Panc1 (cell line): Measurements from ENCODE around the gene ACAT2. TPM values are rescaled to one million over a fixed set of nuclear protein-coding genes. Genes with fewer than 3 reads are reported as not detected.

ENCODE experiments used
- ATAC-seq: fragments of 200-7000 bp; cut with Tn5 transposase; 2 replicates; pipeline ENCODE4 v1.9.1; 2020; ENCODE audit warnings: mild to moderate bottlenecking, moderate library complexity
- BruUV-seq: library from RNA; stranded (reverse); fragments of 400-500 nt; replicated peaks from 2 replicates; lab custom pipeline; 2021; lab: Mats Ljungman, UMichigan
- CTCF ChIA-PET: fragments of 300-600 bp; sonication (Branson Sonifier 250); formaldehyde crosslinking; loops from one replicate; lab custom pipeline; 2022; ENCODE audit warnings: antibody characterized with exemption; lab: Charles Lee
- POLR2A ChIA-PET: fragments of 300-600 bp; sonication (Branson Sonifier 250); formaldehyde crosslinking; loops from one replicate; lab custom pipeline; 2022; ENCODE audit warnings: antibody characterized with exemption; lab: Charles Lee
- DNase-seq: peaks from one replicate; pipeline ENCODE4 v3.0.0-alpha.2; 2010; ENCODE audit warnings: low read depth, low spot score
- H3K27ac ChIP-seq: 2 replicates; pipeline ENCODE4 v1.5.1; 2011; ENCODE audit warnings: mild to moderate bottlenecking, low read length, inconsistent platforms
- H3K27me3 ChIP-seq: fragments of 200-500 bp; sonication (Bioruptor generic); 2 replicates; pipeline ENCODE4 v1.6.0; 2014; ENCODE audit warnings: low read length, inconsistent platforms; ENCODE audit not compliant: control insufficient read depth, insufficient read depth
- H3K36me3 ChIP-seq: fragments of 200-500 bp; sonication (Bioruptor generic); 2 replicates; pipeline ENCODE4 v1.5.1; 2014; ENCODE audit warnings: inconsistent platforms, mild to moderate bottlenecking, low read length, moderate library complexity; ENCODE audit not compliant: control insufficient read depth, insufficient read depth
- H3K4me1 ChIP-seq: 2 replicates; pipeline ENCODE4 v1.5.1; 2011; ENCODE audit warnings: inconsistent platforms, mild to moderate bottlenecking, low read length, moderate library complexity; ENCODE audit not compliant: control insufficient read depth, insufficient read depth
- H3K4me3 ChIP-seq, 2 experiments: 2 replicates each; pipeline ENCODE4 v1.5.1; 2011 to 2012; ENCODE audit warnings: low read depth in 2 of 2, low read length in 2 of 2, mild to moderate bottlenecking in 2 of 2, inconsistent platforms in 1 of 2, moderate library complexity in 1 of 2
- H3K9me3 ChIP-seq: fragments of 200-500 bp; sonication (Bioruptor generic); 2 replicates; pipeline ENCODE4 v1.5.1; 2014; ENCODE audit warnings: low read depth, mild to moderate bottlenecking, inconsistent platforms, low read length, moderate library complexity; ENCODE audit not compliant: control insufficient read depth, insufficient read depth
- POLR2AphosphoS5 ChIP-seq: IDR thresholded peaks from 2 replicates; pipeline ENCODE4 v1.6.1; 2012; ENCODE audit warnings: mild to moderate bottlenecking, low read depth, low read length, moderate library complexity
- SIN3A ChIP-seq: IDR thresholded peaks from 2 replicates; pipeline ENCODE4 v1.6.1; 2012; ENCODE audit warnings: low read depth, mild to moderate bottlenecking, low read length, moderate library complexity, borderline replicate concordance; ENCODE audit not compliant: insufficient read depth
- TCF7L2 ChIP-seq: IDR thresholded peaks from 2 replicates; pipeline ENCODE4 v1.6.1; 2011; ENCODE audit warnings: mild to moderate bottlenecking, low read depth, low read length, inconsistent platforms
- in situ Hi-C: cut with HindIII; loops from 2 replicates; pipeline ENCODE4 v1.10.0; 2016; ENCODE audit warnings: low sequenced_read_pairs, low pct_unique_long_range_greater_than_20kb
- intact Hi-C: fragments of 100-400 bp; cut with micrococcal nuclease; formaldehyde crosslinking; loops from one replicate; pipeline ENCODE4 v1.10.0; 2022; ENCODE audit not compliant: unreplicated experiment
- total RNA-seq: library from RNA; stranded (reverse); gene quantifications from one replicate; pipeline ENCODE4 v1.2.1, GENCODE V29; 2021; ENCODE audit not compliant: unreplicated experiment
- TF ChIP-seq, protein P1 (sequence below), 2 experiments: IDR thresholded peaks; 2 replicates each; pipeline ENCODE4 v1.6.1; 2011 to 2012; ENCODE audit warnings: low read depth in 2 of 2, control low read depth in 1 of 2, low read length in 1 of 2, mild to moderate bottlenecking in 1 of 2, moderate library complexity in 1 of 2; ENCODE audit not compliant: insufficient read depth in 1 of 2
- TF ChIP-seq, protein P2 (sequence below): fragments of 450-650 bp; IDR thresholded peaks from 2 replicates; pipeline ENCODE4 v1.5.1; 2017; ENCODE audit warnings: mild to moderate bottlenecking

ACAT2 gene
- total RNA-seq, 1 experiment from 2014 or later, result 112 TPM

DNA sequence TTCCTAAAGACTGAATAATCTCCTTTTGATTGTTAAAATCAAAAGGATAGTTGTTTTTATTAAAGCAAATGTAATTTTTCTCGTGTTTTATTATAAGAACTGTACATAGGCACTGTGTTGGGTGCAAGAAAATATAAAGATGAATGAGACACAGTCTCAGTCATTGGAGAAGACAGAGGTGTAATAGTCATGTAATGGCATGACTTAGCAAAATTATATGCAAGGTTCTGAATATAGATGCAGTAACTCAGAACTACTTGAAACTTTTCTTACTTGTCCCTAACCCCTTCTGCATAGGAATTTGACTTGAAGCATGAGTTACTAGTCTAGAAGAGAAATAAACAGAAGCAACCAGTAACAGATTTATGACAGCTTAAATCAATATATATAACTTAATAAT, 19.7 kb upstream of the ACAT2 start:
- H3K27me3 ChIP-seq, result no peaks in the 10 kb centered on the region
- H3K4me3 ChIP-seq, result no peak overlapping the region
- ATAC-seq (no peak), DNase-seq (no peak)
- intact Hi-C loops (no loop called here), in situ Hi-C loops (no loop called here)
- no peak for TF ChIP-seq POLR2AphosphoS5
- TF ChIP-seq, protein P1, sequence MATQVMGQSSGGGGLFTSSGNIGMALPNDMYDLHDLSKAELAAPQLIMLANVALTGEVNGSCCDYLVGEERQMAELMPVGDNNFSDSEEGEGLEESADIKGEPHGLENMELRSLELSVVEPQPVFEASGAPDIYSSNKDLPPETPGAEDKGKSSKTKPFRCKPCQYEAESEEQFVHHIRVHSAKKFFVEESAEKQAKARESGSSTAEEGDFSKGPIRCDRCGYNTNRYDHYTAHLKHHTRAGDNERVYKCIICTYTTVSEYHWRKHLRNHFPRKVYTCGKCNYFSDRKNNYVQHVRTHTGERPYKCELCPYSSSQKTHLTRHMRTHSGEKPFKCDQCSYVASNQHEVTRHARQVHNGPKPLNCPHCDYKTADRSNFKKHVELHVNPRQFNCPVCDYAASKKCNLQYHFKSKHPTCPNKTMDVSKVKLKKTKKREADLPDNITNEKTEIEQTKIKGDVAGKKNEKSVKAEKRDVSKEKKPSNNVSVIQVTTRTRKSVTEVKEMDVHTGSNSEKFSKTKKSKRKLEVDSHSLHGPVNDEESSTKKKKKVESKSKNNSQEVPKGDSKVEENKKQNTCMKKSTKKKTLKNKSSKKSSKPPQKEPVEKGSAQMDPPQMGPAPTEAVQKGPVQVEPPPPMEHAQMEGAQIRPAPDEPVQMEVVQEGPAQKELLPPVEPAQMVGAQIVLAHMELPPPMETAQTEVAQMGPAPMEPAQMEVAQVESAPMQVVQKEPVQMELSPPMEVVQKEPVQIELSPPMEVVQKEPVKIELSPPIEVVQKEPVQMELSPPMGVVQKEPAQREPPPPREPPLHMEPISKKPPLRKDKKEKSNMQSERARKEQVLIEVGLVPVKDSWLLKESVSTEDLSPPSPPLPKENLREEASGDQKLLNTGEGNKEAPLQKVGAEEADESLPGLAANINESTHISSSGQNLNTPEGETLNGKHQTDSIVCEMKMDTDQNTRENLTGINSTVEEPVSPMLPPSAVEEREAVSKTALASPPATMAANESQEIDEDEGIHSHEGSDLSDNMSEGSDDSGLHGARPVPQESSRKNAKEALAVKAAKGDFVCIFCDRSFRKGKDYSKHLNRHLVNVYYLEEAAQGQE (IDR thresholded peaks at IDR 0.05; ENCODE audit: insufficient read depth in 1 of 2, low read depth in 2 of 2, low read length in 1 of 2), result no peak
- TF ChIP-seq TCF7L2, result no peak
- TF ChIP-seq SIN3A, result no peak
- TF ChIP-seq, protein P2, sequence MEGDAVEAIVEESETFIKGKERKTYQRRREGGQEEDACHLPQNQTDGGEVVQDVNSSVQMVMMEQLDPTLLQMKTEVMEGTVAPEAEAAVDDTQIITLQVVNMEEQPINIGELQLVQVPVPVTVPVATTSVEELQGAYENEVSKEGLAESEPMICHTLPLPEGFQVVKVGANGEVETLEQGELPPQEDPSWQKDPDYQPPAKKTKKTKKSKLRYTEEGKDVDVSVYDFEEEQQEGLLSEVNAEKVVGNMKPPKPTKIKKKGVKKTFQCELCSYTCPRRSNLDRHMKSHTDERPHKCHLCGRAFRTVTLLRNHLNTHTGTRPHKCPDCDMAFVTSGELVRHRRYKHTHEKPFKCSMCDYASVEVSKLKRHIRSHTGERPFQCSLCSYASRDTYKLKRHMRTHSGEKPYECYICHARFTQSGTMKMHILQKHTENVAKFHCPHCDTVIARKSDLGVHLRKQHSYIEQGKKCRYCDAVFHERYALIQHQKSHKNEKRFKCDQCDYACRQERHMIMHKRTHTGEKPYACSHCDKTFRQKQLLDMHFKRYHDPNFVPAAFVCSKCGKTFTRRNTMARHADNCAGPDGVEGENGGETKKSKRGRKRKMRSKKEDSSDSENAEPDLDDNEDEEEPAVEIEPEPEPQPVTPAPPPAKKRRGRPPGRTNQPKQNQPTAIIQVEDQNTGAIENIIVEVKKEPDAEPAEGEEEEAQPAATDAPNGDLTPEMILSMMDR, result no peak
- no TSS peak for BruUV-seq
- no peaks in the 10 kb centered on the region for H3K4me1 ChIP-seq
- ChIA-PET POLR2A (no interaction called here), CTCF (no interaction called here)
- H3K36me3 ChIP-seq, result peaks cover 74% of the 10 kb centered on the region
- no peak overlapping the region for H3K27ac ChIP-seq
- no peaks in the 10 kb centered on the region for H3K9me3 ChIP-seq

DNA sequence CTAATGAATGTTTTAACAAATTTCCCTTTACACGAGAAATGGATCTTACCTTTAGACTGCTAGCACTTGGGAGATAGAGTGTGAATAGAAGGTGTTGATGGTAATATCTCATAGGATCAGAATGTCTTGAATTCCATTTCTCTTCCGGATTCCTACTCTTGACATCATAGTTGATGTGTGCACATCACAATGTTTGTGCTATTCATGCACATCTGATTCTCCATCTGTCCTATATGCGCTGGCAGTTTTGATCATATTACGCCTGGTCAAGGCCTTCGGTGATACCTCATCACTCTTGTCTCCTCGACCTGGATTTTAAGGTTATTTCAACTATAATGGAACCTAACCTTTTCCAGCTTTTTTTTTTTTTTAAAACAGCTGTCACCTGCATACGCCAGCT, 16.8 kb upstream of the ACAT2 start:
- Histone ChIP-seq H3K4me1 (no peaks in the 10 kb centered on the region), H3K9me3 (no peaks in the 10 kb centered on the region), H3K27me3 (no peaks in the 10 kb centered on the region), H3K4me3 (no peak overlapping the region), H3K36me3 (peaks cover 74% of the 10 kb centered on the region), H3K27ac (no peak overlapping the region)
- DNase-seq, result no peak
- BruUV-seq, result no TSS peak
- TF ChIP-seq POLR2AphosphoS5 (no peak), TCF7L2 (no peak), SIN3A (no peak)
- TF ChIP-seq, protein P1 (IDR thresholded peaks at IDR 0.05; ENCODE audit: insufficient read depth in 1 of 2, low read depth in 2 of 2, low read length in 1 of 2), result no peak
- TF ChIP-seq, protein P2, result no peak
- no peak for ATAC-seq
- in situ Hi-C loops, result no loop called here
- ChIA-PET POLR2A (interaction anchor here (0.6 kb wide), 1 partner anchor 1727 kb away, joined by 7 read pairs; no protein-coding TSS in a partner anchor), CTCF (no interaction called here)
- intact Hi-C loops, result no loop called here
